Measurements from ENCODE around the gene MUS81.

Gene MUS81

GRCh38 chr11:65861533-65862183 lies 1.4 kb downstream of the MUS81 start:
- DNase-seq (ENCODE audit: low spot score) = no peak

DNA sequence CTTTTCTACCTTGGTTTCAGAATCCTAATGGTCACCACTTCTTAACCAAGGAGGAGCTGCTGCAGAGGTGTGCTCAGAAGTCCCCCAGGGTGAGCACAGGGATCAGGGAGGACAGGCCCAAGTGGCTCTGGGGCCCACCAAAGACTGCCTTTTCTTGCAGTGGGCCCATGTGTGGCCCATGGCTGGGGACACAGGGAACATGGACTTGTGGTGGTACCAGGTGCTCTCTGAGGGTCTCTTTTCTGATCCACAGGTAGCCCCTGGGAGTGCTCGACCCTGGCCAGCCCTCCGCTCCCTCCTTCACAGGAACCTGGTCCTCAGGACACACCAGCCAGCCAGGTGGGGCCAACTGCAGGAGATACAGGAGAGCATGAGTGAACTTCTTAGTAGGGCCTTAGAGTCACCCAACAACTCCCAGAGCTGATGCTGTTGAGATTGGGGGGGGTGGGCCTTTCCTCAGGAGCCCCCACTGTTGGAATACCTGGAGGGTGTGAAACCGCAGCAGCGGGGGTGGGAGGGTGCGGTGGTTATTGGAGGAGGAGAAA lies 2.0 kb downstream of the MUS81 start:
- no peak for DNase-seq (ENCODE audit: low spot score)

DNA sequence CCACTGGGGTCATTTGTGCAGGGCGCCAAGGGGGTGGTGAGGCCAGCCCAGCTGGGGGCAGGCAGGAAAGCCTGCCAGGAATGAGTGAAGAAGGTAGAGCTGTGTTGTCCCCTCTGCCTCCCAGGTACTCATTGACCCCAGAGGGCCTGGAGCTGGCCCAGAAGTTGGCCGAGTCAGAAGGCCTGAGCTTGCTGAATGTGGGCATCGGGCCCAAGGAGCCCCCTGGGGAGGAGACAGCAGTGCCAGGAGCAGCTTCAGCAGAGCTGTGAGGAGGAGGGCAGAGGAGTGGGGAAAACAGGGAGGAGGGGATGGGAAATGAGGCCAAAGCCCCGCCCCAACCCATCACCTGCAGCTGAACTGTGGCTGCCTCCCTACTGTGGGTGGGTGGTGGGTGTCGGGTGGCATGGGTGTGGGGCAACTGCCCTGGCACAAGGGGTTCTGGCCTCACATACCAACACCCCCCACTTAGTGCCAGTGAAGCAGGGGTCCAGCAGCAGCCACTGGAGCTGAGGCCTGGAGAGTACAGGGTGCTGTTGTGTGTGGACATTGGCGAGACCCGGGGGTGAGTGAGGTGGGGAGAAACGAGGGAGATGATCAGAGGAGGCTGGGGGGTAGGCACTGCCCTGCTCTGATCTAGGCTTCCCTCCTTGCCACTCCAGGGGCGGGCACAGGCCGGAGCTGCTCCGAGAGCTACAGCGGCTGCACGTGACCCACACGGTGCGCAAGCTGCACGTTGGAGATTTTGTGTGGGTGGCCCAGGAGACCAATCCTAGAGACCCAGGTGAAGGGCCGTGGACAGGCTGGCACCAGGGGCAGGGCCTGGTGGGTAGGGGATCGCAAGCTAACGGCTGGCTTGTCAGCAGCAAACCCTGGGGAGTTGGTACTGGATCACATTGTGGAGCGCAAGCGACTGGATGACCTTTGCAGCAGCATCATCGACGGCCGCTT lies 3.0 kb downstream of the MUS81 start:
- DNase-seq (ENCODE audit: low spot score) = no peak

DNA sequence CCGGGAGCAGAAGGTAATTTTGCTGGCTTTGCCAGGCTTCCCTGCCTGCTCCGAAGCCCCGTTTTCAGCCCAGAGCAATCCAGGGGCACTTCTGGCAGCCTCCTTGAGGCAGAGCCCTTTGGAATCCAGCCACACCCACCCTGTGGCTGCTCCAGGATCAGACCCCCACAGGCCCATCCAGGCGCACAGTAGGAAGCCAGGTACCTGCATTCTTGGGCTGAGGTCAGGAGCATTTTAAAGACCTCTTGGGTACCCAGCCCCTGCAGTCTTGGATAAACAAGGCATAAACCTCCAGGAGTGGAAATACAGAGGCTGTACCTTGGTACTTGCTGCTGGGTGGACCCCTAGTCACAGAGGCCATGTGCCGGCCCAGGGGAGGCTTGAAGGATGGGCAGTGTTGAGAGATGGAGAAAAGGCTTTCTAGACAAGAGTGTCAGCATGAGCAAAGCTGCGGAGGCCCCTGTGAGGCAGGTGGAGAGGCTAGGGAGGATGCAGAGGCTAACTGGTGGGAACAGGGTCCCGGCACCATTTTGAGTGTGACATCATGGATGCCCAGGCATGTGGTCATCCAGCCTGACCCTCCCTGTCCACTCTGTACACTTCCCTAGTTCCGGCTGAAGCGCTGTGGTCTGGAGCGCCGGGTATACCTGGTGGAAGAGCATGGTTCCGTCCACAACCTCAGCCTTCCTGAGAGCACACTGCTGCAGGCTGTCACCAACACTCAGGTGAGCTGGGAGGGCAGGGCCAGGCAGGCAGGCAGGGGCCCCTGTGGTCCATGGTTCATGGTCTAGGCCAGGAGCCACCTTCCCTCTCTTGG lies 3.9 kb downstream of the MUS81 start:
- no peak for DNase-seq (ENCODE audit: low spot score)

DNA sequence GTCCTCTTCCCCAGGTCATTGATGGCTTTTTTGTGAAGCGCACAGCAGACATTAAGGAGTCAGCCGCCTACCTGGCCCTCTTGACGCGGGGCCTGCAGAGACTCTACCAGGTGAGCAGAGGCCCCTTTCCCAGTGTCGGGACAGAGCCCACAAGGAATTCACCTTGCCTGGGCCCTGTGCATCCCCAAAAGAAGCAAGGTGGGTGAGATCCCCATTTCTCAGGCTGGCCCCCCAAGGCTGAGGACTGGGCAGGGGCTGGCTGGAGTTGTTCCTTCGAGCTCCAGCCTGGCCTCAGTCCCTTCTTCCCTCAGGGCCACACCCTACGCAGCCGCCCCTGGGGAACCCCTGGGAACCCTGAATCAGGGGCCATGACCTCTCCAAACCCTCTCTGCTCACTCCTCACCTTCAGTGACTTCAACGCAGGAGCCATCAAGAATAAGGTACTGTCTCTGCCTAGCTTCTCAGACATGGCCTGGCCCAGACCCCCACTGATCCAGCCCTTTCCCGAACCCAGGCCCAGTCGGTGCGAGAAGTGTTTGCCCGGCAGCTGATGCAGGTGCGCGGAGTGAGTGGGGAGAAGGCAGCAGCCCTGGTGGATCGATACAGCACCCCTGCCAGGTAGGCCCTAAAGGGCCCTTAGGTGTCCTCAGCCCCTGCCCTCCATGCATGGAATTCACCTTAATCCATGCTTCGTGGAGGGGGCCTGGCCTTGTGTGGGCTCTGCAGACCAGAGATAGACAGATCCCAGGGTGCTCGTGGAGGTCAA lies 4.7 kb downstream of the MUS81 start:
- DNase-seq (ENCODE audit: low spot score) = no peak

DNA sequence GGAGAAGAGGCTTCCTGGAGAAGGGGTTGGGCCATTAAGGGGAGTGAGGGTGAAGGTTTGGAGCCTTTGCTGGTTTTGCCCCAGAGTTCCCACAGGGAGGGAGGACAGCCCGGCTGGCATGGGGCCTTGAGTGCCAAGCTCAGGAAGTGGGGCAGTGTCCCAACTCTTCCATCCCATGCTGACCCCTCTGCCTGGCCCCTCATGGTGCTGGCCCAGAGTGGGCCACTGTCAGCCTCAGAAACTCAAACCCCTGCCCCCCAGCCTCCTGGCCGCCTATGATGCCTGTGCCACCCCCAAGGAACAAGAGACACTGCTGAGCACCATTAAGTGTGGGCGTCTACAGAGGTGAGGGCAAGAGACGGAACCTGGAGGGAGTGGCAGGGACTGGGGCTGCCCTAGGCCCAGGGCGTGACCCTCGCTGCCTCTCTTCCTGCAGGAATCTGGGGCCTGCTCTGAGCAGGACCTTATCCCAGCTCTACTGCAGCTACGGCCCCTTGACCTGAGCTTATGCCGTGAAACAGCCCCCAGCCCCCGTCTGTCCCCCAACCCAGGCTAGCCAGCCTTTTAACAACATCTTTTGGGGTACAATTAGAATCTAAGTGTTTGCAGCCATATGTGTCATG lies 5.4 kb downstream of the MUS81 start:
- DNase-seq (ENCODE audit: low spot score) = no peak

- no peak for DNase-seq (ENCODE audit: low spot score)
Observed at GRCh38 chr11:65866509-65867283, 6.5 kb downstream of the MUS81 start.

DNA sequence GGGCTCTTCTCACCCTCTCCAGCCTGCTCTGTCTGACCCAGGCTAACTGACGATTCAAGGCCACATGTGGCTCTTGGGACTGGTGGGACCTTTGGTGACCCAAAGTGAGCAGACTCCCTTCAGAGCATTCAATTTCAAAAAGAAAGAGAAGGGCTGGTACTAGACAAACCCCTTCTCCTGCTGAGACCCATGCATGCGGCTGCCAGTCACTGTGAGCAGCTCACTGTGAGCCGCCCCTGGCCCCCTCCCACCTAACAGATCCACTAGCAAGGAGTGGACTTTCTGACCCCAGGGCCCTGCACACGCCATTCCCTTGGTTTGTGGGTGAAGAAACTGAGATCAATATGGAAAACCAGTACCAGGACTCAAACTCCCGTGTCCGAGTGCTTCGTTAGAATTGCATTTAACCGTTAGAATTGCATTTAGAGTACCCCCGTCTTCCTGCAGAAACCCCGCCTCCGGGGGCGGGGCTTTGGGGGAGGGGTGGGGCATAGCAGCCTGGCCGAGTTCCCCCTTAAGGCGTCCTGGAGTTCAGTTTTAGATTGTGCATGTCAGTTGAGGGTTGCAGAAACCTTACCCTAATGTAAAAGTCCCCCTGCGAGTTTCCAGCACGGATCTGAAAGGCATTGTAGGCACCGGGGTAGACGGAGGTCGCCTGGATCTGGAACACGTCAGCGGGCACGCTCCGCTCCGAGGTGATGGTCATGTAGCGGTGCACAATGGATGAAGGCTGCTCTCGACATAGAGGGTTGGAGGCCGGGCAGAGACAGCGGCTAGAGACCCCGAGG lies 7.2 kb downstream of the MUS81 start:
- DNase-seq (ENCODE audit: low spot score) = no peak

DNA sequence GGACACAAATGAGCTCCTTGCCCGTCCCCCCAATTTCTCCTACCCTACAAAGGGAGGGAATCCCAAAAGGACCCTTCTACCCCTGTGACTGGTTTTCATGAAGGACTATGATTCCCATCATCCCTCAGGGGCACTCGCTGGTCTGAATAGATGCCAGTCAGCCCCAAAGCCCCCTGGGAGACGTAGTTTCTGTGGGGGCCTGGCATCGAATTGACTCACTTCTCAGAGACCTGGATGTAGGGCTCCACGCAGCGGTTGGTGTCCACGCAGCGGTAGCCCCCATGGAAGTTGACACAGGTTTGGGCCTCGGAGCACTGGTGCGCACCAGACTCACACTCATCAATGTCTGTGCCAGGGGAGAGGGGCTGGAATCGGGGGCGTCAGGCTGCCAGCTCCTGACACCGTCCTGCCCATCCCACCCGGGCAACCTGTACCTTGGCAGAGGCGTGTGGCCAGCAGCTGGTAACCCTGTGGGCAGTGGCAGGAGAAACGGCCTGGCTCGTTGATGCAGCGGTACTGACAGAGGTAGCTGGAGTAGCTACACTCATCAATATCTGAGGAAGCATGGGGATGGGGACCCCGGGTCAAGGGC lies 7.9 kb downstream of the MUS81 start:
- DNase-seq (ENCODE audit: low spot score) = no peak

DNA sequence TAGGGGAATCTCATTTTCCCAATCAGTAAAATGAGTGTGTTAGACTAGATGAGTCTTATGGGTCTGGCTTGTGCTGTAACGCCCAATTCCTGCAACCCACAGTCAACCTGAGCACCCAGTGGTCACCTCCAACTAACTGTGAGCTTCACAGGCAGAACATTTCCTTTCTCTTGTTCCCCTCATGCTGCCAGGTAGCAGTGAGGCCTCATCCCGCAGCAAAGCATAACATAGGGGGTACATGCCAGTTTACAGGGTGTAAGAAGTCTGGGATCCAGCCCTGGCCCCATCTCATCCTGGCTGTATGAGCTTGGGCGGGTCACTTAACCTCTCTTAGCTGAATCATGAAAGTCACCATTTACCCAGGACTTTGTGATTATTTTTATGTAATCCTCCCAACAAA lies 8.7 kb downstream of the MUS81 start:
- no peak for DNase-seq (ENCODE audit: low spot score)

- DNase-seq (ENCODE audit: low spot score) = no peak
Observed at GRCh38 chr11:65869643-65870306, 9.5 kb downstream of the MUS81 start.

GRCh38 chr11:65870307-65870658 lies 10.1 kb downstream of the MUS81 start:
- DNase-seq (ENCODE audit: low spot score) = no peak

DNA sequence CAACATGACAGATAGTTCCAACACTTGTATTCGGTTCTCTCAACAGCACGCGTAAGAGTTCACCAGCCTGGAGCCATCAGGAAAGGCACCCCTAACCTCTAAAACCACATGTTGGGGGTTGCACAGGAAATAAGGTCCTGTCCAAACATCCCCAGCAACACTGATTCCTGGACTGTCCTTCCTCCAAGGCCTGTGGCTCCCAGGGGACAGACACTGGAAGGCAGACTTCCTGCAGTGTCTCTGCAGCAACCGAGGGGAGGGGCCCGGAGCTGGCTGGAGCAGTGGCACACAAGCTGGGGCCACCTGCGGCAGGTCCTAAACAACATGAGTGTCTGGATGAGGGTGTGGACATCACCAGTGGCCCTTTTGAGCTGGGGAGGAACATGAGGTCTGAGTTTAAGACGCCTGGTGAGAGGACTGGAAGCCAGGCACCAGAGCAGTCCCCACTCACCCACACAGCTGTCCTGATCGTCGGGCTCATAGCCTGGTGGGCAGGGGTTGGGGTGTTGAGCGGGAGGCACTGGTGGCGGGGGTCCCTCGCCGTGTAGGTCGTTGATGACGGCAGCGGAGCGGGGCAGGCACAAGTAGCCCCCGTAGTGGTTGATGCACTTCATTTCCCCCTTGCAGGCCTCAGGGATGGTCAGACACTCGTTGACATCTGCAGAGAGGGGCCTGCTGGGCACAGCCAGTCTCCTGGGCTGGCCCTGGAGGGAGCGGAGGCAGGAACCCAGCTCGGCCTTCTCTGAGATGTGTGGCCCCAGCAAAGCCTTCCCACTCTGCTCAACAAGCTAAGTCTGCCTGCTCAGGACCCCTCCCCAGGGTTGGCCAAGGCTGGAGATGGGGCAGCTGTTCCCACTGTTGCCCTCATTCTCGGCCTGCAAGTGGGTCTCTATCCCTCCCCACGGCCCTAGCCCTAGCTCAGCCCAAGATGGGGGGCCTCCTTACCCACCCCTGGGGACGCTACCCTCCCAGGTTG lies 10.8 kb downstream of the MUS81 start:
- DNase-seq (ENCODE audit: low spot score) = no peak

DNA sequence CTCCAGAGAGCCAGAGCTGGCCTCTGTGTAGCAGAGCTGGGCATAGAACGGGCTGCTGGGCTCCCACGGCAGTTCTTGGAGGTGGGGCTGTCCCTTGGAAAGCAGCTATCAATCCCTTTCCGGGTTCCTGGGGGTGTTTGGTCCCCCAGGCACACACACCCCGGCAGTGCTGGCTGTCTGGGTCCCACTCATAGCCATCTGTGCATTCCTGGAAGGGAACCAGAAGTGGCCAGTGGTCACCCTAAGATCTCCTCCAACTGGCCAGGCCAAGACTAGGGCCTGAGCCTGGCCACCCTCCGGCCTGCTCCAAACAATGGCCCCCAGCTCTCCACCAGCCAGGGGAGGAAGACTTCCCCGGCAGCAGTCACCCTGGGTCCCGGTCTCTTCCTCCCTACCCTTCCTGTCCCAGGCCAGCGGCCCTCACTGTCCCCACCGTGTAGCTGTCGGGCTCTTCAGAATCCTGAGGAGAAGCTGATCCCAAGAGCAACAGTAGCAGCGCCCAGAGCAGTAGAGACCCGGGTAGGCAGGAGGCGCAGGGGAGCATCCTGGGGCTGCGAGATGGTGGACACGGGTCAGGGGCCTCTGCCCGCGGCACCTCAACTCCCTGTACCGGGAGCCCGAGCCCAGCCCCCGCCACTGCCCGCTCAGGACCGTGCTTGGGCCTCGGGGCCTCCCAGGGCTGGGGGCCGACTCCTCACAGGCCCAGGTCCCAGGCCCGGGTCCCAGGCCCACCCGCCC lies 11.7 kb downstream of the MUS81 start:
- DNase-seq (ENCODE audit: low spot score) = no peak

DNA sequence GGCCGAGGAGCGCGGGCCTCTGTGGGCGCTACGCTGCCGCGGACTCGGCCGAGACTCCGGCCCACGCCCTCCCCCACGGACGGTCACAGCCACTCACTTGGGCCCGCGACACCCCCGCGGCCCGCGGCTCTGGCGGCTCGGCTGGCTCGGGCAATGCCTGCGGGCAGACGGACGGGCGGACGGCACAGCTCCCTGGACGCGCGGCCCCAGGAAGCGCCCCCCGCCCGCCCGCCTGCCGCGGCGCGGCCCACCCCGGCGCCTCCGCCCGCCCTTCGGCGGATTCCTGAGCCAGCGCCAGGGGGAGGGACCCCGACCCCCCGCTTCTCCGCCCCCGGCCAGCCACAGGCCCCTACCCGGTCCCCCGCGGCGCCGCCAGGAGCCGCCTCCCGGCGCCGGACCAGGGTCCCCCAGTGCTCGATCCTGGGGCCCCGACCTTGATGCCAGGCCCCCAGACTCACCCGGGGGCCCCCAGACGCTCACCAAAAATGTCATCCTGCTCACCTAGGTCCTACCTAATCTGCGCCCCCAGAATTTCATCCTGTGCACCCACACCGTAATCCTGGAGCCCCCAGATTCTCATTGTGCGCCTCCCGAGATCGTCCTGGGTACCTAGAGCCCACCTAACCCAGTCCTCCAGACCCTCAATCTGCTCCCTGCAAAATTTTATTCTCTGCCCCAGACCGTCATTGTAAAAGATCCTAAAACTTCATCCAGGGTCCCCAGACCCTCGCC lies 12.5 kb downstream of the MUS81 start, which contains the start of gene EFEMP2:
Gene EFEMP2 (minus strand): TSS at position 215 of the 732 bp plus-strand sequence. CDS start 446 bp downstream, outside the sequence.
- no peak for DNase-seq (ENCODE audit: low spot score)
